ENCODE results near the gene C2CD4D.

DNA sequence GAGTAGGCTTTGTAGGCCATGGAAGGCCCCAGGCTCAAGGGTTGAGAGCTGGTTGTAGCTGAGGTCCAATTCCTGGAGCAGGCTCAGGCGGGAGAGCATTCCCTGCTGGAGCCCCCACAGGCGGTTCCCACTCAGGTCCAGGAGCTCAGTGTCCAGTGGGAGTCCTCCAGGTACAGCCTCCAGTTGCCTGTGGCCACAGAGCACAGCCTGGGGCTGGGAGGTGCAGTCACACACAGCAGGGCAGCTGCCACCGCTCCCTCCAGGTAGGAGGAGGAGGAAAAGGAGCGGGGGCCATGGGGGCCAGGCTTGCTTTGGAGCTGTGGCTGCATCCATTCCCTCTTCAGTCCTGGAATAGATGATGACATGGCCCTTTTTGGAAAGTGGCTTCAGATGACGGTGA, 37.2 kb downstream of the C2CD4D start:
- TF ChIP-seq EZH2 (IDR thresholded peaks at IDR 0.05; ENCODE audit: insufficient read depth, low read length) = no peak
- TF ChIP-seq, protein P1, sequence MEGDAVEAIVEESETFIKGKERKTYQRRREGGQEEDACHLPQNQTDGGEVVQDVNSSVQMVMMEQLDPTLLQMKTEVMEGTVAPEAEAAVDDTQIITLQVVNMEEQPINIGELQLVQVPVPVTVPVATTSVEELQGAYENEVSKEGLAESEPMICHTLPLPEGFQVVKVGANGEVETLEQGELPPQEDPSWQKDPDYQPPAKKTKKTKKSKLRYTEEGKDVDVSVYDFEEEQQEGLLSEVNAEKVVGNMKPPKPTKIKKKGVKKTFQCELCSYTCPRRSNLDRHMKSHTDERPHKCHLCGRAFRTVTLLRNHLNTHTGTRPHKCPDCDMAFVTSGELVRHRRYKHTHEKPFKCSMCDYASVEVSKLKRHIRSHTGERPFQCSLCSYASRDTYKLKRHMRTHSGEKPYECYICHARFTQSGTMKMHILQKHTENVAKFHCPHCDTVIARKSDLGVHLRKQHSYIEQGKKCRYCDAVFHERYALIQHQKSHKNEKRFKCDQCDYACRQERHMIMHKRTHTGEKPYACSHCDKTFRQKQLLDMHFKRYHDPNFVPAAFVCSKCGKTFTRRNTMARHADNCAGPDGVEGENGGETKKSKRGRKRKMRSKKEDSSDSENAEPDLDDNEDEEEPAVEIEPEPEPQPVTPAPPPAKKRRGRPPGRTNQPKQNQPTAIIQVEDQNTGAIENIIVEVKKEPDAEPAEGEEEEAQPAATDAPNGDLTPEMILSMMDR (IDR thresholded peaks at IDR 0.05; ENCODE audit: insufficient read depth, low read depth, low read length) = no peak
